Anterior cingulate cortex (tissue), 58 donors: ENCODE results near the gene TP53AIP1.

Experiments used
- DNase-seq, 58 donors: peaks; one replicate each; lab custom pipeline; 2025; lab: John Stamatoyannopoulos, UW

TP53AIP1 gene, protein sequence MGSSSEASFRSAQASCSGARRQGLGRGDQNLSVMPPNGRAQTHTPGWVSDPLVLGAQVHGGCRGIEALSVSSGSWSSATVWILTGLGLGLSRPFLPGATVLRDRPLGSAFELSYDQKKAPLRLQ

GRCh38 chr11:128942817-128943427 lies at the start of gene TP53AIP1:
TSS of gene TP53AIP1 (minus strand) at chr11:128942871. CDS start at chr11:128937818, 5,053 bp downstream.
- no peak for DNase-seq

DNA sequence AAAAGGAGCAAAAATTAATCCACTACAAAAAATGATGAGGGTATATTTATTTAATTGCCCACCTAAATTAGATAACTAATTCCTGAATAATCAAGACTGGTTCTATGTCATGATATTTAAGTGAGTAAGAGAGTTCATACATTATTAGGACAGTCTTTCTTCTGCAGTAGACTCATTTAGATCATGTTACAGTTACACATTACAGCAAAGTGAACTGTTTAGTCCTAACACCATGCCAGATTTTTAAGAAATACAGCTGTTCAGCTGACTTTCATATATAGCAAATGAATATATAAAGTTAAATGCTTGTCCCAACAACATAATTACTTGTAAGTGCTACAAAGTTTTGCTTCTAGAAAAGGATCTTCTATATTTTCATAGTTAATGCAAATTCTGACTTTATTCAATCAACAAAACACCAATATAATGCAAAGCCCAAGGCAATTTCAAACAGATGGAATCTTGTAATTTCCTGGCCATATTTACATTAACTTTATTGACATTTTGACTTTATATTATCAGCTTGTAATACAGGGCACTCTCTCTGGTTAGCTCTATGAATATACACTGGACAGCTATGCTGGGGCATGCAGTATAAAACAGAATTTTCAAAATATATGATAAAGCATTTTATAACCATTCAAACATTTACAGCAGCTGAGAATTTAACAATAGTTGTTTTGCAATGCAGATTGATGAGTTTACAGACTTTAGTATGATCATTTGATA lies 45.7 kb upstream of the TP53AIP1 start:
- no peak for DNase-seq

- no peak for DNase-seq
These were observed 43.2 kb upstream of the TP53AIP1 start for GRCh38 chr11:128985880-128986279.

- DNase-seq: no peak
These were observed 40.4 kb upstream of the TP53AIP1 start for GRCh38 chr11:128983023-128983422.

- DNase-seq: no peak
These were observed 38.6 kb upstream of the TP53AIP1 start for GRCh38 chr11:128981254-128981653.

DNA sequence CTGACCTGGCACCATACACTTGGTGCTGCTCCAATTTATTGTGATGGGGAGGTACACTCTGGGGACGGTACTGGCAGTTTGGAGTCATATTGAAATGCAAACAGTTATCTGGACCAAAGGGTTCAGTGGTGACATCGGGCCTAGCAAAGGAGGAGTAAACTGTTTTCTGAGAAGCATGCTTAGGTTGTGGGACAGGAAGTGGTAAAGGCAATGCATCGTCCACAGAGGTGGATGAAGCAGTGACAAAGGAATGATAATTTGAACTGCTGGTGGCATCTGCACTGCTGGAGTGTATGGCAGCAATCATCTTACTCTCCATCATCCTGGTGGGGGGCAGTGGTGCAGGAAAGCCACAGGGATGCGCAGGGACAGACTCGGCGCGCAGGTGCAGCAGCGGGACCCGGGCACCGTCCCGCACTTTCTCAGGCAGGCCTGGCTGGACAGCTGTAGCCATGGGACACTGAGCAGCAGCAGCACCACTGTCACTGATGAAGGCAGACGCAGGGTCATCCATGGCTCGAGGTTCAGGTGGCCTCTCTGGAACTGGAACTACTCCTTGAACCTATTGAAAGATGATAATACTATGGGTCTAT lies 28.0 kb upstream of the TP53AIP1 start:
- DNase-seq: no peak

DNA sequence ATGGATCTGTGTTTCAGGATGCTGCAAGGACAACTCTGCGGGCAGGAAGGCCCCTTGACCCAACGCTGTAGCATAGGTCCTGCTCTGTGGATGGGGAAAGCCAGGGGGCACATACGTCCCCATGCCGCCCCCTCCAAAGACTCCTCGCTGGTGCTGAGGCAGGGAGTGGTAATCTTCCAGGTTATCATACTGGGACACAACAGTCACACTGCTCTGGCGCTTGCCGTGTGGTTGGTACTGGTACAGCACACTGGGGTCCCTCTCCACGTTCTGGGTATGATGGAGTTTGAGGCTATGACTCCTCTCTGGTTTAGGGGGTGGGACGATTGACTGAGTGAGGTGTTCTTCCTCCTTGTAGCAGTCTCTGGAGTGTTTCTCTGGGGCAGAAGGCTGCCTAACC lies 26.2 kb upstream of the TP53AIP1 start:
- DNase-seq: no peak

DNA sequence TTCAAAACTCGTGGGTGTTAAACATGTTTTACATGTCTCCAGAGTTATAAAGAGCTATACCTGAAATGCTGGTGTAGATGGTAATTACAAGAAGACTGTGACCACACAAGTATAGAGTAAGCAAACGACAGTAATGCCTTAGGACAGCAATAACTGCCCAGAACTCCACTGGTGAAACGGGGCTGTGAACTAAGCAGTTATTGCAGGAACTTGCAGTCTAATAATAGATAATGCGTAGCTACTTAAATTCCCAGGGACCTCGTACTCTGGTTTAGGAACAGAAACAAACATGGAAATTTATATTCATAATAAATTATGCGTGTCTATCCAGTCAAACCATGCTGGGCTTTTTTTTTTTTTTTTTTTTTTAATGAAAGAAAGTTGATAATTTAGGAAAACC lies 24.9 kb upstream of the TP53AIP1 start:
- DNase-seq: no peak

GRCh38 chr11:128965485-128965884 lies 22.8 kb upstream of the TP53AIP1 start:
- DNase-seq: no peak

GRCh38 chr11:128964463-128964930 lies 21.8 kb upstream of the TP53AIP1 start:
- DNase-seq: no peak

DNA sequence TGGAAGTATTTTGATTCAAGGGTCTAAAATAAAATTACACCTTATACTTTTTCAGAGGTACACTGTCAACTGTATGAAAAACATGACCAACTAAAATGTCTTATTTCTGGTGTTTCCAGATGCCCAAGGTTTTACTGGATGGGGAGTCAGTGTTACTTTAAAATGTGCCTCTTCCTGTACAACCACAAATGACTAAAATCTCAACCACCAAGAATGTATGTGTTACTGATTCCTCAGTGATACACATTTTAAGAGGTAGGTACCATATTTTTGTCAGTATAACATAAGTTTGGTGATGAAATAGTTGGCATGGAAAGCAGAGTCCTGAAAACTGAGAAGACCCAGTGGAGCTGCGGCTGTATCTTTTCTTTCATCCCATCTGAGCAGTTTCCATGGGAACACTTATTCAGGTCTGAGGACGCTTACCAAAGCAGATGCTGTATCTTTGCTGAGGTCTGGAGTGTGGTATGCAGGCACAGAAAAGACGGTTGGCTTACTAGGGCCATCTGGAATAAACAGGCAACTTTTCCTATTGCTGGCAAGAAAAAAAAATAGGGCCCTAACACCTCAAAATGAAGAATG lies 21.2 kb upstream of the TP53AIP1 start:
- peak in 3 of 58 donors; percentile 29 to 46 (median 42) for DNase-seq

GRCh38 chr11:128962896-128963295 lies 20.2 kb upstream of the TP53AIP1 start:
- DNase-seq: no peak

- DNase-seq: no peak
These were observed 19.0 kb upstream of the TP53AIP1 start for GRCh38 chr11:128961645-128962044.

DNA sequence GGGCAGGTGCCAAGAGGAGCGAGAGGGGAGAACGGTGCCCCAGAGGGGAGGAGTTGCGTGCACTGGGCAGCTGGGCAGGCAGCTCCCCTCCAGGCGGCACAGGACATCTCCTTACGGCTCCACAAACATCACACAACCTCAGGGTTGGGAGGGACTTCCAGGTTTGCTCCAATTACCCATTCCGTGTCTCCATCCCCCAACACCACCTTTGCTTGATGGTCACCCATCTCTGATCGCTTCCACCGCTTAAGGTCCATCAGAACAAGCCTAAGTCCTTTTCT lies 14.5 kb upstream of the TP53AIP1 start:
- no peak for DNase-seq

GRCh38 chr11:128956401-128957201 lies 13.9 kb upstream of the TP53AIP1 start:
- DNase-seq: peak in 14 of 58 donors; percentile 7 to 65 (median 18)

GRCh38 chr11:128955636-128956035 lies 13.0 kb upstream of the TP53AIP1 start:
- DNase-seq: no peak

DNA sequence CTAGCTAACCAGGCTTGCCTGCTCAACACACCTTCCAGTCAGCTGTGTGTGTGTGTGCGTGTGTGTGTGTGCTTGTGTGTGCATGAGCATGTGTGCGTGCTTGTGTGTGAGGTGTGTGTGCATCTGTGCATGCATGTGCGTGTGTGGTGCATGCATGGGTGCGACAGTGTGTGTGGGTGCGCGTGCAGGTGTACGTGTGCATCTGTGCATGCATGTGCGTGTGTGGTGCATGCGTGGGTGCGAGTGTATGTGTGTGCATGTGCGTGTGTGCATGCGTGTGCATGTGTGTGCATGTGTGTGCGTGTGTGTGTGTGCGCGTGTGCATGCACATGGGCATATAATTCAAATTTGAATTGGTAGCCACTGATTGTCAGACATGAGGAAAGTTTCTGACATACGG lies 10.5 kb upstream of the TP53AIP1 start:
- no peak for DNase-seq

DNA sequence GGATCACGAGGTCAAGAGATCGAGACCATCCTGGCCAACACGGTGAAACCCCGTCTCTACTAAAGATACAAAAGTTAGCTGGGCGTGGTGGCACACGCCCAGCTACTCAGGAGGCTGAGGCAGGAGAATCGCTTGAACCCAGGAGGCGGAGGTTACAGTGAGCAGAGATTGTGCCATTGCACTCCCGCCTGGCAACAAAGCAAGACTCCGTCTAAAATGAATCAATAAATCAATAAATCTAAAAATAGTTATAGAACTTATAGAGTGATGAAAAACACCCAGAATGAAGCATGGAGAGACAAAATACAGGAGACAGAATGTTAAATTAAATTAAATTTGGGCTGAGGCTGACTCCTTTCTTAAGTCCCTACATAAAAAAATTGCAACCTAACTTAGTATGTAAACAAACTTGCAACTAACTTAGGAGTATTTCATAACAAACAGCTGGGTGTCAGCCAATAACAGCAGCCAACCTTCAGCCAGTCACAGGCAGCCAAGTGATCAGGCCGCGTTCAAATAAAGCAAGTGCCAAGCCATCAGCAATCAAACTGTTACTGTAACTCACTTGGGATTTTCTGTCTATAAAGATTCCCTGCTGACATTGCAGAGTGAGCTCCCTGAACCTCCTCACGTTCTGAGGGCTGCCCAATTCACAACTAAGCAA lies 7.3 kb upstream of the TP53AIP1 start:
- DNase-seq: no peak

DNA sequence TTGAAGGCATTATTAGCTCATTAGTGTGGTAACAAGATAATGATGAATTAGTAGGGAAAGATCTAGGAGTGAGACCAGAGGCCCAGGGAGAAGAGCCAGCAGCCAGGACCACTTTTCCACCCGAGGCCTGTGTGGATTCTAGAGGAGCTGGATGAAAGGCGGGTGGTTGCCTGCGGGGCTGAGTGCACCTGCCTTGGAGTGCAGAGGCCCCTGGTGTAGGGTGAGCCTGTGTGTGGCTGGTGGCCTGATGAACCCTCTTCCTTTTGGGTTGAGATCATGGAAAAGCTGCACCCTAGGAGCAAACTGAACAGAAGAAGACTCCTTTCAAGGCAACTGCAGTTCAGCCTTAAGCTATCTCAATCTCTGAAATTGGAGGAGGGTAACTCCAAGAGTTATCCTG lies 5.9 kb upstream of the TP53AIP1 start:
- DNase-seq: no peak

DNA sequence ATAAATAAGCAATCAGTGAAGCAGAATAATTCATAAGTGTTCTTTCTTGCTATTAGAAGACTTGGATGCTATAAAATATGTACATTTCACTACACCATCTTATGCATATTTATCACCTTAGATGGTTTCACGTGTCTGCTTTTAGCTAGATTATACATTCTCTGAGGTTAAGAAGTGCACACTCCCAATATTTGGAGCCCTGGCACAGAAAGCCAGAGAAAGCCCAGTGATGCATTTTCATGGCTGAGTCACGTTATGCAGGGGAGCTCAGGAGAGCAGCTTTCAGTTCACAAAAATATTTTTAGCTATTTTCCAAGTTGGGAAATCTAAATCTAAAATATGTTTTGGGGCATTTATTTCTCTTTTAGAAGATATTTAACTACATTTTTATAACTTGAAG lies 5.1 kb upstream of the TP53AIP1 start:
- DNase-seq: no peak
